HG03439 (cell line): ENCODE results near the gene PTPRQ.

Experiments
- ATAC-seq: cut with Tn5 transposase; IDR thresholded peaks from one replicate; pipeline ENCODE4 v1.9.1; 2021; ENCODE audit warnings: mild to moderate bottlenecking, moderate library complexity; ENCODE audit not compliant: unreplicated experiment

The PTPRQ gene

GRCh38 chr12:80551897-80552296, 107.9 kb downstream of the PTPRQ start:
- no peak for ATAC-seq

- ATAC-seq = no peak
Measured at GRCh38 chr12:80553316-80553715, 109.3 kb downstream of the PTPRQ start.

GRCh38 chr12:80556566-80556965, 112.5 kb downstream of the PTPRQ start:
- ATAC-seq = no peak

DNA sequence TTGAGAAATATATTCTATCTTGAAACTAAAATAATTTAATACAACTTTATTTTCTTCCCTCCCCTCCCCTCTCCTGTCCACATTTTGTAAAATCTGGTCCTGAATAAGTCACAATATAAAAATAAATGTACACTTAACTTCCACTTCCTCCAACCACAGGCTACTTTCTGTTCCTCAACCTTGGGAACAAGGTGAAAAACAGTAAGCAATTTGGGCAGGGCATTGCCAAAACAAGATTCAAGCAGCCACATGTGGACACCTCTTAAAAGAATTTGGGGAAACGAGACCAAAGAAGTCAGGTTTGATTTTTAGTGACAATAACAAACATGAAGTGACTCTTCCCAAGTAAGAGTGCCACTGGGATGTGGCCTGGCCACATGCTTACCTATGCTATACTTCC, 115.7 kb downstream of the PTPRQ start:
- no peak for ATAC-seq

DNA sequence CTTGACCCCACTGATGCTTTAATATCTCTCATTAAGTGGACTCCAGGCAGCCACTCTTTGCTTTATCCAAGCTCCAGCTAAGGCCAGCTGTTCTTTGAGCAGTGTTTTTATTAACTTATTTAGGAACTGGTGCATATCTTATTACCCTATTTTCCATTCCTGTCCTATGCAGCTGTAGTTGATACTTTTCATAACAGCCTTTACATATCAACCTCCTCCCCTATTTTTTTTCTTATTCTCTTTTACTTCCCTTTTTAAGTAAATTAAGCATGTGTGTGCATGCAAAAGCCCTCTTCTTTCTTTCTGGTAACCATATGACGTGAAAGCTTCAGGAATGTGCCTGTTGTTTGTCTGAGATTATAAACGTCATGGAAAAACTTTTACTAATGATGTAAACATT, 121.2 kb downstream of the PTPRQ start:
- no peak for ATAC-seq

GRCh38 chr12:80567401-80567800, 123.4 kb downstream of the PTPRQ start:
- no peak for ATAC-seq

DNA sequence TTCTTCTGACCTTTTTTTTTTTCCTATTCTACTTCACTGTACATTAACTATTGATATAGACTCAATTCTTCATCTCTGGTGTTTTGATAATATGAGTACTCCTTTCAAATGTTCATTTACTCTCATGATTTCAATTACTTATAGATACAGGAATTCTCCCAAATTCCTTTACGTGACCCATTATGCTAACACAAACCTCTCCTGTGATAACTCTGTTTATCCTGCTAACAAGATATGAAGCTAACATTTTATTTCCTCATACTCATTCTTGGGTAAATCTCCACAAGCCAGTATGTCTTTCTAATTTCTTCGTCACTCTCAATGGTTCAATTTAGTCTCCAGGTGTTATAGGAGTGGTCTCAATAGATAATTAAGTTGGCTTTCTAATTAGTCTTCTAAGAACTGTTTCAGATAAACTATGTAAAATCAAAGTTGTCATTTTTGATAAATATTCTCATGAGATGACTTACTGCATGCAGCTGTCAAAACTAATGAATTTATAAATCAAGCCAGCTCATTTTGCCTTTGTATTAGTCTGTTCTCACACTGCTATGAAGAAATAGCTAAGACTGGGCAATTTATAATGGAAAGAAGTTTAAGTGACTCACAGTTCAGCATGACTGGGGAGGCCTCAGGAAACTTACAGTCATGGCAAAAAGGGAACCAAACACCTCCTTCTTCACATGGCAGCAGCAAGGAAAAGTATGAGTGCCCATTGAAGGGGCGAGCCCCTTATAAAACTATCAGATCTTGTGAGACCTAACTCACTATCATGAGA, 132.8 kb downstream of the PTPRQ start:
- no peak for ATAC-seq

GRCh38 chr12:80580254-80580653, 136.2 kb downstream of the PTPRQ start:
- ATAC-seq = no peak

DNA sequence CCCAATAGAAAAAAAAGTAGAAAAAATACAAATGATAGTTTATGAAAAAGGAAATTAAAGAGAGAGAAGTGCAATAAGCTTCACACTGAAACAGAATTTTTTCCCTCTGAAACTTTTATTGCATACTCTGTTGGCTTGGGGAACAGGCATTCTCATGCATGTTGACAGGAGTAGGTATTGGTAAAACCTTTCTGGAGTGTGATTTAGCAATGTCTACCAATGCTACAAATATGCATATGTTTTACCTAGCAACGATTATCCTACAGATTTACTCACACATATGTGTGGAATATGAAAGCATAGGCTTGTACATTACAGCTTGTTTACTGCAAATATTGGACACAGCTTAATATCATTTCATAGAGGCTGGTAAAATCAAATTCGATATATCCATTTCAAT, 137.7 kb downstream of the PTPRQ start:
- no peak for ATAC-seq

DNA sequence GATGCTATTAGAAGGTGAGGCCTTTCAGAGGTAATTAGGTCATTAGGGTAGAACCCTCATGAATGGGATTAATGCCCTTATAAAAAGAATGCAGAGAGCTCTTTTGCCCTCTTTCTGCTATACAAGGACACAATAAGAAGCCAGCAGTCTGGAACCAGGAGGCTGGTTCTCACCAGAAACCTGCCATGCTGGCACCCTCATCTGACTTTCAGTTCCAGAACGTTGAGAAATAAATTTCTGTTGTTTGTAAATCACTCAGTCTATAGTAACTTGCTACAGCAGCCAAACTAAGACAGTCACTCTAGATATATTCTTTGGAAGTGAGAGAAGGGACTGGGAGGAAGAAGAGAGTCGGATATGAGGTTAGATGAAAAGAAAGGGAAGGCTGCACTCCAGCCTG, 138.4 kb downstream of the PTPRQ start:
- no peak for ATAC-seq

- no peak for ATAC-seq
Measured at GRCh38 chr12:80589077-80589476, 145.0 kb downstream of the PTPRQ start.

- no peak for ATAC-seq
Measured at GRCh38 chr12:80590085-80590484, 146.1 kb downstream of the PTPRQ start.

GRCh38 chr12:80593766-80594165, 149.7 kb downstream of the PTPRQ start:
- ATAC-seq = no peak

DNA sequence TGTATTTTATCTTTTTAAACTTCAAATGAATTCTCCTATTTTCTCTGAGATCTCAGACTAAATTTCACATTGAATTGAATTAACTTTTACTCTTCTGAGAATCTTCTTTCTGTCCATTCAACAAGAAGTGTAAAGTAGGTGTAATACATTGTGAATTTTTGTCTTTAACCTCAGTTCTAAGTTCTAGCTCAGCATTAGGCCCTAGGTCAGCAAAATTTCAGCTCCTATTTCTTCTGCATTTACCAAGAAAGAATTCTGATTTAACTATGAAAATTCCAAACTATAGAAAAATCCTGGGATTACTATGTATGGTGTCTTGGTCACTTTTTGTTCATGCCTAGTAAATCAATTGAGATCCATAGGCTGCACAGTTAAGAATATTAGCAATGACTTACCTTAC, 152.5 kb downstream of the PTPRQ start:
- no peak for ATAC-seq

GRCh38 chr12:80598004-80598606, 154.1 kb downstream of the PTPRQ start:
- no peak for ATAC-seq

- no peak for ATAC-seq
Measured at GRCh38 chr12:80602455-80602854, 158.4 kb downstream of the PTPRQ start.

DNA sequence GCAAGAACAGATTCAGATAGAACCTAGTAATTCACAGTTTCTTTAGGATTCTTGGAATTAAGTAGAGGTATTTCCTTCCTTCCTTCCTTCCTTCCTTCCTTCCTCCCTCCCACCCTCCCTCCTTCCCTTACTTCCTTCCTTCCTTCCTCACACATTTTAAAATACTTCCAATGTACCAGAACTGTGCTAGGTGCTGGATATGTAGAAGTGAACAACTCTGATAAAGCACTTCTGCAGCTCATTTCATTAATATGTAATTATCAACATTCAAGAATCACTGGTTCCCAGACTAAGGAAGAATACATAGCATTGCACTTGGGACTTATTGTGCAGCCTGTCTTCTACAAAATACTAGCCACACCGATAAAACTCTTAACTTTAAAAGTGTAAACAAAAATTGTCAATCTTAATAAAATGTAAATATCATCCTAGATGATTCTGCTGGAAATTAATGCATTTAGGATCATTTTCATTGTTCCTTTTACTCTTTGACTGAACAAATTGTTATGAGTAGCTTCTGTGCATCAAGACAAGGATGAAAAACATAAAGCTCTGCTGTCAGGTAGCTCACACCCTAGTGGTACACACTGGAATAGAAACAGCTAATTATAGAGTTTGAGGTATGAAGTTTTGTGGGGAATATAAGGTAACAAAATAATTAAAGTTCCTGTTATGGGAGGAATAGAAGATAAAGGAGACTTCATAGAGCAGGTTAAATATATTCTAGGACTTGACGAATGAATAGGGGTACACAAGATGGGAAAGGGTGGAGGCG, 163.5 kb downstream of the PTPRQ start:
- ATAC-seq = no peak

- ATAC-seq = no peak
Measured at GRCh38 chr12:80617733-80618132, 173.7 kb downstream of the PTPRQ start.

- no peak for ATAC-seq
Measured at GRCh38 chr12:80620281-80620680, 176.2 kb downstream of the PTPRQ start.

GRCh38 chr12:80622271-80622670, 178.2 kb downstream of the PTPRQ start:
- no peak for ATAC-seq

- ATAC-seq = no peak
Measured at GRCh38 chr12:80625051-80625450, 181.0 kb downstream of the PTPRQ start.

- no peak for ATAC-seq
Measured at GRCh38 chr12:80625901-80626300, 181.9 kb downstream of the PTPRQ start.
